B cell (primary cell): ENCODE measurements around the gene CDKL4. TPM values are rescaled to one million over a fixed set of nuclear protein-coding genes. Genes with fewer than 3 reads are reported as not detected.

Experiments used
- ATAC-seq: fragments of 200-7000 bp; cut with Tn5 transposase; one replicate; pipeline ENCODE4 v1.10.0; 2021; ENCODE audit warnings: low read depth, mild to moderate bottlenecking, moderate number of reproducible peaks, moderate library complexity
- CTCF ChIA-PET: fragments of 350-600 bp; sonication (Branson Sonifier 250); formaldehyde crosslinking; loops from one replicate; lab custom pipeline; 2021; ENCODE audit warnings: antibody characterized with exemption, inconsistent platforms; lab: Charles Lee
- POLR2A ChIA-PET: fragments of 350-600 bp; sonication (Branson Sonifier 250); formaldehyde crosslinking; loops from one replicate; lab custom pipeline; 2021; ENCODE audit warnings: antibody characterized with exemption; lab: Charles Lee
- DNase-seq: peaks from one replicate; pipeline ENCODE4 v3.0.0; 2013
- H2AFZ ChIP-seq: 2 replicates; pipeline ENCODE4 v1.6.1; 2012; ENCODE audit warnings: mild to moderate bottlenecking, low read depth, low read length; ENCODE audit not compliant: insufficient read depth, poor library complexity, severe bottlenecking
- H3K27ac ChIP-seq, 2 donors: 1 replicate in 1 of 2; 2 replicates in 1 of 2; pipeline ENCODE4 v1.5.1; 2012 to 2013; ENCODE audit warnings: low read length in 2 of 2, mild to moderate bottlenecking in 2 of 2, moderate library complexity in 1 of 2
- H3K27me3 ChIP-seq, 4 experiments: fragments of 200-600 bp in 1 of 4; sonication (generic) in 1 of 4; replicated peaks in 1 of 4; 1 replicate in 2 of 4; 2 replicates in 2 of 4; pipeline versions ENCODE4 v1.6.1 to v1.7.0; 2013 to 2016; ENCODE audit warnings: low read length in 3 of 4, mild to moderate bottlenecking in 2 of 4, mixed read lengths in 1 of 4, moderate library complexity in 1 of 4; ENCODE audit not compliant: insufficient read depth in 4 of 4, control insufficient read depth in 3 of 4; ENCODE audit errors: control extremely low read depth in 1 of 4
- H3K36me3 ChIP-seq, 2 experiments: replicated peaks in 1 of 2; 1 replicate in 1 of 2; 2 replicates in 1 of 2; pipeline versions ENCODE4 v1.6.1 to v1.7.1; 2013; ENCODE audit warnings: low read length in 1 of 2; ENCODE audit not compliant: insufficient read depth in 2 of 2, control insufficient read depth in 1 of 2; ENCODE audit errors: control extremely low read depth in 1 of 2, extremely low read depth in 1 of 2
- H3K4me1 ChIP-seq, 2 donors: fragments of 200-600 bp in 1 of 2; sonication (generic) in 1 of 2; 1 replicate in 1 of 2; 2 replicates in 1 of 2; pipeline versions ENCODE4 v1.5.1 to v1.6.1; 2013 to 2017; ENCODE audit warnings: low read length in 2 of 2; ENCODE audit not compliant: control insufficient read depth in 2 of 2, insufficient read depth in 2 of 2
- H3K4me2 ChIP-seq: replicated peaks from 2 replicates; pipeline ENCODE3; 2012; ENCODE audit warnings: mild to moderate bottlenecking, low read depth, low read length; ENCODE audit not compliant: poor library complexity, severe bottlenecking
- H3K4me3 ChIP-seq, 5 experiments: fragments of 200-600 bp in 1 of 5; sonication (generic) in 1 of 5; 1 replicate in 3 of 5; 2 replicates in 2 of 5; pipeline versions ENCODE4 v1.5.1 to v1.7.0; 2011 to 2016; ENCODE audit warnings: low read length in 4 of 5, mild to moderate bottlenecking in 4 of 5, low read depth in 2 of 5, control low read depth in 1 of 5, moderate library complexity in 1 of 5; ENCODE audit not compliant: insufficient read depth in 1 of 5; ENCODE audit errors: control extremely low read depth in 1 of 5, extremely low read depth in 1 of 5
- H3K79me2 ChIP-seq: fragments of 200-600 bp; sonication (generic); one replicate; pipeline ENCODE4 v1.6.0; 2016; ENCODE audit warnings: low read length; ENCODE audit not compliant: control insufficient read depth, insufficient read depth
- H3K9ac ChIP-seq: fragments of 200-600 bp; sonication (generic); 2 replicates; pipeline ENCODE4 v1.6.1; 2017; ENCODE audit warnings: mild to moderate bottlenecking, low read length, moderate library complexity
- H3K9me3 ChIP-seq, 3 donors: one replicate each; pipeline versions ENCODE4 v1.6.1 to v1.7.1; 2013; ENCODE audit warnings: low read length in 2 of 3; ENCODE audit not compliant: control insufficient read depth in 2 of 3, insufficient read depth in 1 of 3; ENCODE audit errors: control extremely low read depth in 1 of 3
- H4K20me1 ChIP-seq: 2 replicates; pipeline ENCODE4 v1.6.0; 2012; ENCODE audit warnings: mild to moderate bottlenecking, low read length; ENCODE audit not compliant: insufficient read depth, control insufficient read depth, poor library complexity, severe bottlenecking
- H3K27ac Mint-ChIP-seq: one replicate; pipeline ENCODE4 v1.8.0; 2021; ENCODE audit warnings: mixed read lengths
- H3K27me3 Mint-ChIP-seq: one replicate; pipeline ENCODE4 v1.8.0; 2021; ENCODE audit warnings: mixed read lengths
- H3K4me1 Mint-ChIP-seq: one replicate; pipeline ENCODE4 v1.8.0; 2021; ENCODE audit warnings: mixed read lengths
- H3K4me3 Mint-ChIP-seq: one replicate; pipeline ENCODE4 v1.8.0; 2021; ENCODE audit warnings: mixed read lengths
- H3K9me3 Mint-ChIP-seq: one replicate; pipeline ENCODE4 v1.8.0; 2022; ENCODE audit warnings: mixed read lengths; ENCODE audit not compliant: insufficient read depth
- EZH2 ChIP-seq: IDR thresholded peaks from 2 replicates; pipeline ENCODE4 v1.6.1; 2012; ENCODE audit warnings: borderline replicate concordance, low read depth, mild to moderate bottlenecking, moderate library complexity, low read length; ENCODE audit not compliant: insufficient read depth, poor library complexity, severe bottlenecking
- WGBS: methylation state at CpG from one replicate; pipeline ENCODE4 v1.1.5; 2013; ENCODE audit warnings: missing lambda C conversion rate; ENCODE audit not compliant: insufficient coverage; 5-methylcytosine and 5-hydroxymethylcytosine counted together
- intact Hi-C: fragments of 100-400 bp; cut with micrococcal nuclease; formaldehyde crosslinking; loops from one replicate; pipeline ENCODE4 v1.10.0; 2022
- polyA plus RNA-seq: library from polyadenylated mRNA; depleted of rRNA; stranded (reverse); fragments of >200 nt; gene quantifications from 2 replicates; pipeline ENCODE4 v1.2.3, GENCODE V29; 2012
- total RNA-seq, 2 donors: library from RNA; stranded (reverse); fragments of 120-200 nt in 1 of 2; gene quantifications; 1 replicate in 1 of 2; 2 replicates in 1 of 2; pipeline versions ENCODE4 v1.2.3 to v1.2.4, GENCODE V29; 2013 to 2022
- TF ChIP-seq, protein P1 (sequence below): fragments of 200-600 bp; IDR thresholded peaks from one replicate; pipeline ENCODE4 v1.8.0; 2022; ENCODE audit warnings: antibody characterized with exemption, mild to moderate bottlenecking

Gene CDKL4
- total and polyA plus RNA-seq, 2 donors (not counting 1 experiment from before 2014, with no cell fraction given): not detected

DNA sequence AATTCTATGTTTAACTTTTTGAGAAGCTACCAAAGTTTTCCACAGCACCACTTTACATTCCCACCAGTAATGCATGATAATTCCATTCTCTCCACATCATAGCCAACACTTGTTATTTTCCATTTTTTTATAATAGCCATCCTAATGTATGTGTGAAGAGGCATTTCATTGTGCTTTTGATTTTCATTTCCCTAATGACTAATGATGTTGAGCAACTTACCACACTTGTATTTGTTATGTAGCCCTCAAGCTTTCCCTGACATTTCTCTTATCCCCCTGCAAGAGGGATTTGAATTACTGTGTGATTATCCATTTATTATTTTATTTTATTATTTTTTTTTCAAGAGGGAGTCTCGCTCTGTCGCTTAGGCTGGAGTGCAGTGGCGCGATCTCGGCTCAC, 99.4 kb downstream of the CDKL4 start:
- no peak for DNase-seq
- H3K4me2 ChIP-seq: no peak overlapping the region
- no peaks in the 10 kb centered on the region for H4K20me1 ChIP-seq
- POLR2A ChIA-PET: no interaction called here
- no peaks in the 10 kb centered on the region for H3K27me3 Mint-ChIP-seq
- CTCF ChIA-PET: interaction anchor here (1.0 to 3.2 kb wide), 2 partner anchors 20 to 85 kb away, joined by 3 to 18 read pairs; no protein-coding TSS in a partner anchor
- H3K9ac ChIP-seq: no peak overlapping the region
- no peak for ATAC-seq
- TF ChIP-seq, protein P1, sequence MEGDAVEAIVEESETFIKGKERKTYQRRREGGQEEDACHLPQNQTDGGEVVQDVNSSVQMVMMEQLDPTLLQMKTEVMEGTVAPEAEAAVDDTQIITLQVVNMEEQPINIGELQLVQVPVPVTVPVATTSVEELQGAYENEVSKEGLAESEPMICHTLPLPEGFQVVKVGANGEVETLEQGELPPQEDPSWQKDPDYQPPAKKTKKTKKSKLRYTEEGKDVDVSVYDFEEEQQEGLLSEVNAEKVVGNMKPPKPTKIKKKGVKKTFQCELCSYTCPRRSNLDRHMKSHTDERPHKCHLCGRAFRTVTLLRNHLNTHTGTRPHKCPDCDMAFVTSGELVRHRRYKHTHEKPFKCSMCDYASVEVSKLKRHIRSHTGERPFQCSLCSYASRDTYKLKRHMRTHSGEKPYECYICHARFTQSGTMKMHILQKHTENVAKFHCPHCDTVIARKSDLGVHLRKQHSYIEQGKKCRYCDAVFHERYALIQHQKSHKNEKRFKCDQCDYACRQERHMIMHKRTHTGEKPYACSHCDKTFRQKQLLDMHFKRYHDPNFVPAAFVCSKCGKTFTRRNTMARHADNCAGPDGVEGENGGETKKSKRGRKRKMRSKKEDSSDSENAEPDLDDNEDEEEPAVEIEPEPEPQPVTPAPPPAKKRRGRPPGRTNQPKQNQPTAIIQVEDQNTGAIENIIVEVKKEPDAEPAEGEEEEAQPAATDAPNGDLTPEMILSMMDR: no peak
- no peak for TF ChIP-seq EZH2
- peaks cover 40% of the 10 kb centered on the region for H3K4me1 Mint-ChIP-seq
- H3K4me3 Mint-ChIP-seq: no peak overlapping the region
- intact Hi-C loops: loop anchor here (5.0 kb wide), 1 partner anchor 348 kb away; no protein-coding TSS in a partner anchor
- no peak overlapping the region for H2AFZ ChIP-seq
- no peaks in the 10 kb centered on the region for H3K9me3 Mint-ChIP-seq
- H3K27me3 ChIP-seq: no peaks in the 10 kb centered on the region
- H3K9me3 ChIP-seq: peaks cover 0 to 3% (median 0%) of the 10 kb centered on the region in 3 donors
- H3K4me3 ChIP-seq: no peak overlapping the region
- no peak overlapping the region for H3K27ac ChIP-seq
- H3K79me2 ChIP-seq: no peaks in the 10 kb centered on the region
- whole genome bisulfite sequencing: no CpG with 5 or more reads among the region's 5 CpGs
- no peak overlapping the region for H3K27ac Mint-ChIP-seq
- H3K4me1 ChIP-seq: peaks cover 33 to 37% of the 10 kb centered on the region in 2 donors
- no peaks in the 10 kb centered on the region for H3K36me3 ChIP-seq

DNA sequence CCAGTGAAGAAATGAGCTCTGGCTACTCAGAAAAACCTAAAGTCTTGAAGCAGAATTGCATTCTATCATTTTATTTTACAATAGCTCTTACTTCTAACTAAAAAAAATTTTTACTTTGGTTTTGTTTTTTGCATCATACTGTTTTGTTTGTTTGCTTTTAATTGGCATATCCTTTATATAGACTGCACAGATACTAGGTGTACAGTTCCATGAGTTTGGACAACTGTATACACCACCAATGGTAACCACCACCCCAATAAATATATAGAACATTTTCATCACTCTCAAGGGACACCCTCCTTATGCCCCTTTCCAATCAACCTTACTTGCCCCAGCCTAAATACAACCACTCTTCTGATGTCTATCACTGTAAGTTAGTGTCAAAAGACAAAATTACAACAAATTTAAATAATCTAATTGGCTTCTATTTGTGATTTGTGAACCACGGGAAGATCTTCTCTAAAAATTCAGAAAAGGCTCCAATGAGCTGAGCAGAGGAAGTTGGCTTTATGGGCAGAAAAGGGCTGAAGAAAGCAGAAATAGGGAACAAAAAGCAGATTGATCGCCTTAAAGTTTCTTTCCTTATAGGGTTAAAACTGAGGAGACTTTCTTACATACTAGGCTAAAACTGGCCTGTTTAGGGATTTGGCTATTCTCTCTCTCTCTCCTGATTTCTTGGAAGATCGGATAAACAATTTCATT, 100.7 kb downstream of the CDKL4 start:
- Mint-ChIP-seq H3K4me3 (no peak overlapping the region), H3K27me3 (no peaks in the 10 kb centered on the region), H3K27ac (peak overlapping the region; percentile 59), H3K9me3 (no peaks in the 10 kb centered on the region), H3K4me1 (peaks cover 41% of the 10 kb centered on the region)
- H3K27me3 ChIP-seq: no peaks in the 10 kb centered on the region
- H3K9ac ChIP-seq: no peak overlapping the region
- no peak overlapping the region for H3K4me2 ChIP-seq
- H3K9me3 ChIP-seq: peaks cover 0 to 3% (median 0%) of the 10 kb centered on the region in 3 donors
- no peaks in the 10 kb centered on the region for H4K20me1 ChIP-seq
- H3K4me3 ChIP-seq: no peak overlapping the region
- intact Hi-C loops: loop anchor here (5.0 kb wide), 1 partner anchor 349 kb away; no protein-coding TSS in a partner anchor
- peaks cover 33 to 37% of the 10 kb centered on the region in 2 donors for H3K4me1 ChIP-seq
- POLR2A ChIA-PET: interaction anchor here (0.6 to 2.6 kb wide), 3 partner anchors 19 to 26 kb away, joined by 3 to 8 read pairs (median 4); partner anchors contain the start of gene SOS1
- DNase-seq (no peak), ATAC-seq (no peak)
- no peak for TF ChIP-seq EZH2
- TF ChIP-seq, protein P1: no peak
- no peaks in the 10 kb centered on the region for H3K79me2 ChIP-seq
- CTCF ChIA-PET: interaction anchor here (1.0 to 3.2 kb wide), 9 partner anchors 10 to 86 kb away, joined by 3 to 18 read pairs (median 3); partner anchors contain the start of gene SOS1
- H3K36me3 ChIP-seq: no peaks in the 10 kb centered on the region
- peak overlapping the region; percentile 5 for H2AFZ ChIP-seq
- H3K27ac ChIP-seq: peak overlapping the region; percentile 1 to 49
- WGBS: no CpG with 5 or more reads among the region's 3 CpGs
